Right lobe of liver (tissue), 6 donors: ENCODE data around the gene FBXL14. TPM values are rescaled to one million over a fixed set of nuclear protein-coding genes. Genes with fewer than 3 reads are reported as not detected.

Source experiments
- ATAC-seq, 4 donors: fragments of 200-7000 bp; cut with Tn5 transposase; one replicate each; pipeline ENCODE4 v1.9.1; 2020; ENCODE audit warnings: mild to moderate bottlenecking in 4 of 4, moderate library complexity in 4 of 4
- DNase-seq, 3 donors: peaks; one replicate each; pipeline ENCODE4 v3.0.0-alpha.2; 2020
- H3K27ac ChIP-seq, 3 donors: fragments of 200-600 bp; one replicate each; pipeline ENCODE4 v1.8.0; 2022
- H3K27me3 ChIP-seq, 2 donors: fragments of 200-600 bp; one replicate each; pipeline ENCODE4 v1.8.0; 2022
- H3K36me3 ChIP-seq, 4 donors: fragments of 200-600 bp; sonication (generic) in 1 of 4; one replicate each; pipeline versions ENCODE4 v1.5.1 to v1.8.0; 2017 to 2022; ENCODE audit warnings: control low read depth in 1 of 4
- H3K4me1 ChIP-seq, 4 donors: fragments of 200-600 bp; sonication (generic) in 1 of 4; one replicate each; pipeline versions ENCODE4 v1.5.1 to v1.8.0; 2017 to 2022; ENCODE audit warnings: control low read depth in 1 of 4
- H3K4me3 ChIP-seq, 3 donors: fragments of 200-600 bp; one replicate each; pipeline ENCODE4 v1.8.0; 2022
- H3K9me3 ChIP-seq, 4 donors: fragments of 200-600 bp; sonication (generic) in 1 of 4; one replicate each; pipeline versions ENCODE4 v1.5.1 to v1.8.0; 2017 to 2022; ENCODE audit warnings: control low read depth in 1 of 4
- POLR2A ChIP-seq: fragments of 450-650 bp; IDR thresholded peaks from one replicate; pipeline ENCODE4 v1.6.1; 2017; ENCODE audit warnings: antibody characterized with exemption, mild to moderate bottlenecking
- WGBS: methylation state at CpG from one replicate; pipeline ENCODE4 v1.1.6; 2018; ENCODE audit warnings: low coverage, low lambda C conversion rate; ENCODE audit not compliant: insufficient coverage; ENCODE audit errors: missing lambda C conversion rate; 5-methylcytosine and 5-hydroxymethylcytosine counted together
- intact Hi-C, 2 donors: fragments of 100-400 bp; cut with DNase I; formaldehyde crosslinking; loops; one replicate each; pipeline versions ENCODE4 v1.11.2 to v1.14.1; 2022
- total RNA-seq, 6 experiments: library from RNA; depleted of rRNA in 2 of 6; stranded (reverse); fragments of >200 nt in 2 of 6; fragmentation: NEBNext Ultra II Directional in 3 of 6; extraction: Animal tissue kit (Norgen Biotek cat#: 25700) in 3 of 6; gene quantifications; one replicate each; pipeline versions ENCODE4 v1.1.0 to v1.2.4, GENCODE V29; 2016 to 2023
- TF ChIP-seq, protein P1 (sequence below), 4 donors: fragments of 200-600 bp in 3 of 4; fragments of 450-650 bp in 1 of 4; IDR thresholded peaks; one replicate each; pipeline versions ENCODE4 v1.5.1 to v1.8.0; 2016 to 2022; ENCODE audit warnings: antibody characterized with exemption in 4 of 4, mild to moderate bottlenecking in 2 of 4
- donor health status: DM: no; HTN: yes; CAD: no.
- donor health status: DM: no; HTN: no; CAD: no.
- donor health status: DM: no; HTN: no; CAD: no.
- donor health status: DM: no; HTN: yes; CAD: no.
- donor health status: DM: no; HTN: yes; CAD: no.

FBXL14 gene
- total RNA-seq, 6 experiments from 2014 or later, result 4.7 to 6.8 (median 5.4) TPM

DNA sequence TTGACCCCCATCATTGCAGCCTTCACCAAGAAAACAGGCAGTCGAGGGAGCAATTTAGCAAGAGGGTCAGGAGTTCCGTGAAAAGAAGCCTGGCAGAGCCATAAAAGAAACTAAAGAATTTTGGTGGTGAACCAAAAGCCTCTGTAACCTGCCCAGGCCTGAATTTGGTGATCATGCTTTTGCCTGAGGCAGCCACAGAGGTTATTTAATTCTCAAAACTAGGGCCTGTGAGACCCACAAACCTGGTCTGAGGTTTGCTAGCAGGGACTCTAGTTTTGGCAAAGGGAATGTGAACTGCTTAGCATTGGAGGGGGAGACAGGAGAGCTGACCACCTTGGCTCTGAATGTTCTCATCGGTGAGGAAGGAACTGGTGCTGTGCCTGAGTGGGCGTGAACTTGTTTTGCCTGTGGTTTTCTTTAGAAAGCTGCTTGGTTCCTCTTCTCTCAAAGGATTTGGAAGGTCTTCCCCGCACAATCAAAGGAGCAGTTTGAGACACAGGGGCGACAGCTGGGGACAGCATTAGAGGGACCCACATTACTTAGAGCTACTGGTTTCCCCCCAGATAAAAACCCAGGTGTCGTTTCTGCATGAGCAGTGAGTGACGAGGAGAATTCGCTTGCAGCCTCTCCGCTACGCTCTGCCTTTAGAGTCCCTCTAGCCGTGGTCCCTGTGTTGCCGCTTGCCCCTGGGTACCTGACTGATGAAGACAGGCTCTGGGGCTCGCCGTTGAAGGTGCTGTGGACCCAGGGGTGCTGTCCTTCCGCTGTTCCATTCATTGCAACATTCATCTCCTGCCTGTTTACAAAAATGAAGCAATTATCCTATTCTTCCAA lies 22.1 kb upstream of the FBXL14 start:
- WGBS, result 60% methylated on average over 7 of the region's 16 CpGs
- Histone ChIP-seq H3K36me3 (no peaks in the 10 kb centered on the region), H3K27me3 (no peaks in the 10 kb centered on the region), H3K4me1 (peaks cover 0 to 8% (median 0%) of the 10 kb centered on the region in 4 donors), H3K4me3 (no peak overlapping the region), H3K9me3 (no peaks in the 10 kb centered on the region), H3K27ac (no peak overlapping the region)
- TF ChIP-seq, protein P1, sequence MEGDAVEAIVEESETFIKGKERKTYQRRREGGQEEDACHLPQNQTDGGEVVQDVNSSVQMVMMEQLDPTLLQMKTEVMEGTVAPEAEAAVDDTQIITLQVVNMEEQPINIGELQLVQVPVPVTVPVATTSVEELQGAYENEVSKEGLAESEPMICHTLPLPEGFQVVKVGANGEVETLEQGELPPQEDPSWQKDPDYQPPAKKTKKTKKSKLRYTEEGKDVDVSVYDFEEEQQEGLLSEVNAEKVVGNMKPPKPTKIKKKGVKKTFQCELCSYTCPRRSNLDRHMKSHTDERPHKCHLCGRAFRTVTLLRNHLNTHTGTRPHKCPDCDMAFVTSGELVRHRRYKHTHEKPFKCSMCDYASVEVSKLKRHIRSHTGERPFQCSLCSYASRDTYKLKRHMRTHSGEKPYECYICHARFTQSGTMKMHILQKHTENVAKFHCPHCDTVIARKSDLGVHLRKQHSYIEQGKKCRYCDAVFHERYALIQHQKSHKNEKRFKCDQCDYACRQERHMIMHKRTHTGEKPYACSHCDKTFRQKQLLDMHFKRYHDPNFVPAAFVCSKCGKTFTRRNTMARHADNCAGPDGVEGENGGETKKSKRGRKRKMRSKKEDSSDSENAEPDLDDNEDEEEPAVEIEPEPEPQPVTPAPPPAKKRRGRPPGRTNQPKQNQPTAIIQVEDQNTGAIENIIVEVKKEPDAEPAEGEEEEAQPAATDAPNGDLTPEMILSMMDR (IDR thresholded peaks at IDR 0.05), result no peak
- no peak for TF ChIP-seq POLR2A
- DNase-seq (no peak), ATAC-seq (peak in 2 of 4 donors; percentile 7 to 14)
- intact Hi-C loops, result no loop called here

DNA sequence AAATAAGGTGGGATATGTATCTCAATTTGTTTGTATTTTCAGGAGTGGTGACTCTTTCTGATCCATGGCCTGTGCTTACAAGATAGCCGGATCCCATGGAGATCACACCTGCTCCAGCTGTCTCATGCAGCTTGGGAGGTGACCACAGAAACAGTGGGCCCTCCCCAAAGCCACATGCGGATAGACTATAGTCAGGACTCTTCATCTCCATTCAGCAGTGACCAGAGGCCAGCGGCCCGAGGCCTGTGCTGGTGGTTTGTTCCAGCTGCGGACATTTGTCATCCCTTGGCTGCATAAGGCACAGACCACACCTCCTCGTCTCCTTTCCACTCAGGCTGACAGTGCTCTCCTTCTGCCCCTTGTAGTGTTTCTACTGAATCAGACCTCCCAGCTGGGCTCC lies 20.0 kb upstream of the FBXL14 start:
- H3K27ac ChIP-seq, result no peak overlapping the region
- no peaks in the 10 kb centered on the region for H3K27me3 ChIP-seq
- peaks cover 0 to 28% (median 0%) of the 10 kb centered on the region in 4 donors for H3K4me1 ChIP-seq
- intact Hi-C loops, result no loop called here
- TF ChIP-seq, protein P1 (IDR thresholded peaks at IDR 0.05), result no peak
- TF ChIP-seq POLR2A, result no peak
- H3K36me3 ChIP-seq, result no peaks in the 10 kb centered on the region
- WGBS, result 95% methylated on average over 3 of the region's 6 CpGs
- no peaks in the 10 kb centered on the region for H3K9me3 ChIP-seq
- DNase-seq, result no peak
- H3K4me3 ChIP-seq, result no peak overlapping the region
- ATAC-seq, result no peak

DNA sequence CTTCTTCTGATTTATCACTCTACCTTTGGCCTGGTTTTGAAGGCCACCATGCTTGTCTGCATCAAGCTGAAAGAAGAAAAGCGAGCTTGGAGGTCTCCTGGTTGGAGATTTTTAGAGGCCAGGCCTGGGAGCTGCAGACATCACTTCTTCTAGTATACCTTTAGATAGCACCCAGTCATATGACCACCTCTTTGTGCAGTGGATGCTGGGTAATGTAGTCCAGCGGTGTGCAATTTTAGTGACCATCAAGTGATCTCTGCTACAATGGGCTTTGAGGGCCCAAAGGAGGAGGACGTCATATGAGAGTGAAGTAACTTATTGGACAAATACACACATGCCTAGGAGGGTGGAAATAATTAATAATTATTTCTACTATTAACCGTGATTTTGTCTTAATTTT lies 19.5 kb upstream of the FBXL14 start:
- intact Hi-C loops, result no loop called here
- H3K36me3 ChIP-seq, result no peaks in the 10 kb centered on the region
- no peaks in the 10 kb centered on the region for H3K27me3 ChIP-seq
- peaks cover 0 to 33% (median 0%) of the 10 kb centered on the region in 4 donors for H3K4me1 ChIP-seq
- DNase-seq (no peak), ATAC-seq (no peak)
- no peak overlapping the region for H3K4me3 ChIP-seq
- WGBS, result 76% methylated on average over 3 of the region's 4 CpGs
- no peak overlapping the region for H3K27ac ChIP-seq
- no peak for TF ChIP-seq POLR2A
- TF ChIP-seq, protein P1 (IDR thresholded peaks at IDR 0.05), result no peak
- no peaks in the 10 kb centered on the region for H3K9me3 ChIP-seq

DNA sequence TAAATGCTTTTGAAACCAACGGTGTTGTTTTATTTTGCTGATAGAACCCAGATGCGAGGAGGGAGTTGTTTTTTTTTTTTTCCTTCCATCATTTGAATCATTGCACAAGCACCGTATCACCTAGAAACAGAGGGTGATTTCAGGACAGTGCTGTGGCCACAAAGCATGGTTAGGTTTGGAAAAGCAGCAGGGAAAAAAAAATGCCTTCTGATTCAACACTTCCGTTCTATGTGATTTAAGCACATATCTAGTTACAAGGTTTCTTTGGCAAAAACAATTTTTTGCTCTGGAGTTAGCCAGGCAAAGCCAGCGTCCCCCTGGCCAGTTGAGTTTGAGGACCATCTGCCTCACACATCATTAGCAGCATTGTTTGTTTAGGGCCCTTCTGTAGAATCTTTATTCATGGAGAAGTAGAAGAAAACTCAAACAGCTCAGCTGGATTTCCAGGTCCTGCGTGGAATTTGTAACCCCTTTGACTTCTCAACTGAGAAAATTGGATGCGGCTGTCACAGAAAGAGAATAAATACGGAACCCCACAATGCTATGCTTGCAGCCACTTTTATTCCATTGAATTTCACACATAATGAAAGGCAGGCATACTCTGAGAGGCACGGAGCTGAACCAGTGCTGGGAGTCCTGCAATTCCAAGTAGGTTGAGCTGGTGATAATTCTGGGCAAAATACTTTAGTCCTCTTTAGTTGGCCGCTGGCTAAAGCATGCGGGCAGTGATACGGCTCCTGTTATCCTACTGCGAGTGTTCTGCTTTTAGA lies 17.6 kb upstream of the FBXL14 start:
- 59% methylated on average over 13 of the region's 13 CpGs for WGBS

More for the DNA sequence above, 17.6 kb upstream of the FBXL14 start:
- no peak for TF ChIP-seq POLR2A
- TF ChIP-seq, protein P1 (IDR thresholded peaks at IDR 0.05), result no peak
- no peaks in the 10 kb centered on the region for H3K36me3 ChIP-seq
- no peak for DNase-seq
- H3K4me1 ChIP-seq, result peaks cover 0 to 51% (median 0%) of the 10 kb centered on the region in 4 donors
- intact Hi-C loops, result no loop called here
- no peak overlapping the region for H3K4me3 ChIP-seq
- no peaks in the 10 kb centered on the region for H3K27me3 ChIP-seq
- peak in 2 of 4 donors; percentile 10 to 35 for ATAC-seq
- peak overlapping the region in 1 of 3 donors; percentile 11 for H3K27ac ChIP-seq
- no peaks in the 10 kb centered on the region for H3K9me3 ChIP-seq
